Activated T-helper 2 cell treated with anti-CD3 and anti-CD28 coated beads, Interferon-gamma antibody, Interleukin-2, Interleukin-4, amounts not matched to agents 10 μg/mL and 5 μg/mL and 100 μg/mL, durations not matched to agents 14 hours and 24 hours and 36 hours (primary cell): ENCODE measurements around the gene PTPRB. TPM values are rescaled to one million over a fixed set of nuclear protein-coding genes. Genes with fewer than 3 reads are reported as not detected.

Source experiments
- DNase-seq: peaks from one replicate; pipeline ENCODE4 v3.0.0; 2021; ENCODE audit warnings: low spot score
- H3K27ac Mint-ChIP-seq: one replicate; pipeline ENCODE4 v1.8.0; 2021; ENCODE audit warnings: mixed read lengths
- H3K27me3 Mint-ChIP-seq: one replicate; pipeline ENCODE4 v1.8.0; 2021; ENCODE audit warnings: low read depth, mixed read lengths
- H3K36me3 Mint-ChIP-seq: one replicate; pipeline ENCODE4 v1.8.0; 2021; ENCODE audit warnings: low read depth, mixed read lengths
- H3K4me1 Mint-ChIP-seq: one replicate; pipeline ENCODE4 v1.8.0; 2021; ENCODE audit warnings: low read depth, mixed read lengths
- H3K4me3 Mint-ChIP-seq: one replicate; pipeline ENCODE4 v1.8.0; 2021; ENCODE audit warnings: low read depth, mild to moderate bottlenecking, moderate library complexity, mixed read lengths
- H3K9me3 Mint-ChIP-seq: one replicate; pipeline ENCODE4 v1.8.0; 2021; ENCODE audit warnings: mixed read lengths
- intact Hi-C: fragments of 100-400 bp; cut with micrococcal nuclease; formaldehyde crosslinking; loops from one replicate; pipeline ENCODE4 v1.15.1; 2023
- total RNA-seq: library from RNA; stranded (reverse); gene quantifications from 2 replicates; pipeline ENCODE4 v1.2.3, GENCODE V29; 2022

The PTPRB gene
- total RNA-seq, 1 donor from 2014 or later = not detected

DNA sequence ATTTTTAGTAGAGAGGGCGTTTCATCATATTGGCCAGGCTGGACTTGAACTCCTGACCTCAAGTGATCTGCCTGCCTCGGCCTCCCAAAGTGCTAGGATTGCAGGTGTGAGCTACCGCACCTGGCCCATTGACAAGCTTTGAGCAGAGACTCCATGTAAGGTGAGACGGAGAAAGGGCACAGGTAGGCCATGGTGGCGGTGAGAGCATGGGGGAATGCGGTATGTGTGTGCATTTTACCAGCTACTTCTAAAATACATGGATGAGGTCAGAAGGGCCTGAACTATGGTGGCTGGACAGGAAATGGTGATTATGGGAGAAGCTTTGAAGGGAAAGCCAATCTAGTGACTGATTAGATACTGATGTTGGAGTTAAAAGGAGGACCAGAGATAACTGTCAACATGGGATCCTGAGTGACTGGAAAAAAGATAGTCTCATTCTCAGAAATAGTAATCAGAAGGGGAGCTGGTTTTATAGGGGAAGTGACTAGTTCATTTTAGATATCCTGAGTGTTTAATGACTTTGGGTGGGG lies 21.9 kb upstream of the PTPRB start:
- Mint-ChIP-seq H3K9me3 (no peaks in the 10 kb centered on the region), H3K27me3 (peaks cover 4% of the 10 kb centered on the region), H3K4me1 (peaks cover 2% of the 10 kb centered on the region), H3K36me3 (no peaks in the 10 kb centered on the region), H3K27ac (no peak overlapping the region), H3K4me3 (no peak overlapping the region)
- intact Hi-C loops = no loop called here
- DNase-seq = no peak

DNA sequence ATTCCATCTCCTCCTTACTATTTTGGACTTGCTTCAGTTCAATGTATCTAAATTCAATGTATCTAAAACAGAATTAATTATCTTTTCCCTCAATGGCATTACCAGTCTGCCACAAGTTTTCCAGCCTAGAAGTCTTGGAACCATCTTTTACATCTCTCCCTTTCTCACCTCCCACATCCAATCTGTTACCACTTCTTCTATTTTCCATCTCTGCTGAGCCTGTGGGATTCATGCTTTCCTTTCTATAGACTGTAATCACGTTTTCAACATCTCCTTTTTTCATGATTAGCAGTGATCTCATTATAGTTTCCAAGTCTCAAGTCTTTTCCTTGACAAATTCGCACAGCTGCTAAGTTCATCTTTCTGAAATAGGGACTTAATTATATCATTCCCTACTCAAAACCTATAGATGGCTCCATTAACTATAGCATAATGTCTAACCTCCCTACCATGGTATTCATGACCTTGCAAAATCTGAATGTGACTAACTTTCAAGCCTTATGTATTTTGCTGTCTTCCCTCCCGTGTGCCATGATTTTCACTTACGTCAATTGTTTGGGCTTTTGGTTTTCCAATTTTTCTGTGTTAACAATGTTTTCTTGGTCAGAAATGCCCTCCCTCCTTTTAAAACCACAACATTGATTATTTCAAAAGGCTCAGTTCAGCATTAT lies 20.5 kb upstream of the PTPRB start:
- no peak overlapping the region for H3K27ac Mint-ChIP-seq
- peaks cover 4% of the 10 kb centered on the region for H3K27me3 Mint-ChIP-seq
- no peak overlapping the region for H3K4me3 Mint-ChIP-seq
- intact Hi-C loops = no loop called here
- no peak for DNase-seq
- H3K36me3 Mint-ChIP-seq = no peaks in the 10 kb centered on the region
- H3K9me3 Mint-ChIP-seq = no peaks in the 10 kb centered on the region
- peaks cover 2% of the 10 kb centered on the region for H3K4me1 Mint-ChIP-seq

GRCh38 chr12:70652451-70652850 lies 15.2 kb upstream of the PTPRB start:
- no peaks in the 10 kb centered on the region for H3K9me3 Mint-ChIP-seq
- H3K4me1 Mint-ChIP-seq = no peaks in the 10 kb centered on the region
- H3K36me3 Mint-ChIP-seq = no peaks in the 10 kb centered on the region
- no peak overlapping the region for H3K4me3 Mint-ChIP-seq
- peaks cover under 1% of the 10 kb centered on the region for H3K27me3 Mint-ChIP-seq
- DNase-seq = no peak
- intact Hi-C loops = no loop called here
- H3K27ac Mint-ChIP-seq = no peak overlapping the region

- H3K4me3 Mint-ChIP-seq = no peak overlapping the region
- H3K36me3 Mint-ChIP-seq = no peaks in the 10 kb centered on the region
- peaks cover 7% of the 10 kb centered on the region for H3K4me1 Mint-ChIP-seq
- intact Hi-C loops = no loop called here
- H3K27me3 Mint-ChIP-seq = peaks cover 9% of the 10 kb centered on the region
- no peak for DNase-seq
- H3K9me3 Mint-ChIP-seq = no peaks in the 10 kb centered on the region
- H3K27ac Mint-ChIP-seq = no peak overlapping the region
Observed at GRCh38 chr12:70648831-70649230, 11.6 kb upstream of the PTPRB start.

DNA sequence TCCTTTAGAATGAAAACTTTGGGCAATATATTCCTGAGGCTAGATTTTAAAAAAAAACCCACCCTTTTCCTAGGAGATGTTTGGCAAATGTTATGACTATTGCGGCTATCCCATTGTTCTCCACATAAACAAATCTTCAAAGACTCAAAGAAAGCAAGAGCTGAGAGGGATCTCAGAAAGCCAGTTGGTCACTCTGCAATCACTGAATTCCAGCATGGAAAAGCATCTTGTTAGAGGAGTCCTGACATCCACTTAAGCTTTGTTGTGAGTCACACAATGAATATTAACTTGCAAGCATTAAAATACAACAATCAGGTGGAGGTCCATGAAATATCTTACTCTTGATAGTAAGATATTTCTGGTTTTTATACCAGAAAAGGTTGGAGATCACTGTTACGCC lies 11.0 kb upstream of the PTPRB start:
- no peak for DNase-seq
- intact Hi-C loops = no loop called here
- Mint-ChIP-seq H3K36me3 (no peaks in the 10 kb centered on the region), H3K27ac (no peak overlapping the region), H3K9me3 (no peaks in the 10 kb centered on the region), H3K4me3 (no peak overlapping the region), H3K27me3 (peaks cover 9% of the 10 kb centered on the region), H3K4me1 (peaks cover 7% of the 10 kb centered on the region)

DNA sequence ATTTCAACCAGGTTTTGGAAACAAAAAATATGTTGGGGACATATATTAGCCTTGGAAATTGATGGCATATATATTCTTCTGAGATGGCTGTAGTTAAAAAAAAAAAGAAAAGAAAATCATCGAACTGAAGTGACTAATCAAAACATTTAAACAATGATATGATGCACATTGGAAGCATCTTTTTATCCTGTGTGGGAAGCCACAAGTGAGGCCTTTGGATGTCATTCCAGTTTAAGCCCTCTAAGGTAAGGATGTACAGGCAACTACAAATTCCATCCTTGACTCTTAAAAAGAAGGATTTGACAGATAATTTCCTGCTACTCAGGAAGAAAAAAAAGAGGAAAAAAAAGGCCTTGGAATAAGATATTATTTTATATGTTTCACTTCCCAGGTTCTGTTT lies 9.6 kb upstream of the PTPRB start:
- H3K4me1 Mint-ChIP-seq = peaks cover 7% of the 10 kb centered on the region
- no peak overlapping the region for H3K4me3 Mint-ChIP-seq
- H3K27ac Mint-ChIP-seq = no peak overlapping the region

GRCh38 chr12:70645494-70646317 lies 8.5 kb upstream of the PTPRB start:
- no peak overlapping the region for H3K27ac Mint-ChIP-seq
- H3K36me3 Mint-ChIP-seq = no peaks in the 10 kb centered on the region
- DNase-seq = no peak
- peaks cover 9% of the 10 kb centered on the region for H3K27me3 Mint-ChIP-seq
- intact Hi-C loops = no loop called here
- H3K4me1 Mint-ChIP-seq = peaks cover 7% of the 10 kb centered on the region
- H3K9me3 Mint-ChIP-seq = no peaks in the 10 kb centered on the region
- no peak overlapping the region for H3K4me3 Mint-ChIP-seq

More for the DNA sequence above, 9.6 kb upstream of the PTPRB start:
- Mint-ChIP-seq H3K27me3 (peaks cover 9% of the 10 kb centered on the region), H3K9me3 (no peaks in the 10 kb centered on the region), H3K36me3 (no peaks in the 10 kb centered on the region)
- no peak for DNase-seq
- intact Hi-C loops = no loop called here

DNA sequence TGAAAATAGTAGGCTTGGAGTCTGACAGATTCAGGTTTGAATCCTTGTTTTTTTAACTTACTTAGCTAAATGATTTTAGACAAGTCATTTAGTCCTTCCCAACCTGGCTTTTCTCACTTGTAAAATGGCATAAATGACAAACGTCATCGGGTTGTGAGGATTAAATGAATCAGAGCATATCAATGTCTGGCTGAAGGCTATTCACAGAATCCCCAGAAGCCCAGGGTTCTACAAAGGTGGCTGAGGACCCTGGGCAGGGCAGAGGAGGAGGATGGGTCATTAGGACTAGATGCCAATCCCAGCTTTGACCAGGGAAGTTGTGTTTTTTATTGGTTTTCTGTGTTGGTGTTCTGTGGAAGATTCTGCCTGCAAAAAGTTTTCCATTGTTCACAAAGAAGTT lies 7.6 kb upstream of the PTPRB start:
- no peak for DNase-seq
- peaks cover 7% of the 10 kb centered on the region for H3K4me1 Mint-ChIP-seq
- no peaks in the 10 kb centered on the region for H3K9me3 Mint-ChIP-seq
- H3K27ac Mint-ChIP-seq = no peak overlapping the region
- H3K36me3 Mint-ChIP-seq = no peaks in the 10 kb centered on the region
- intact Hi-C loops = no loop called here
- no peak overlapping the region for H3K4me3 Mint-ChIP-seq
- peaks cover 9% of the 10 kb centered on the region for H3K27me3 Mint-ChIP-seq

DNA sequence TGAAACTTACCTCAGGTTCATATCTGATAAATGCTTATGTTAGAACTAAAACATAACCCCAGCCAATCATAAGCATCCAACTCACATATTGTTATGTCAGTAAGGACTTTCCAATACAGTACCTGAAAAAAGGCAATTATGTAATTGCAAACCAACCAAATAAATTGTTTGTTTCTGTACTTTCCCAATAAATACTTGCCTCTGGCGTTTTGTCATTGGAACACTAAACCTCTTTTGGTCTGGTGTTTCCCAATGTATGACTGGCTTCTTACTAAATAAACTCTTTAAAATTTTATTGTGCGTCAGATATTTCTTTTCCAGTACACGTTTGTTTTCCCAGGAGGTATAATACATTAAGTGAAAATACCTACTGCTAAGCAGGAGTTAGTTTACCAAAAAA lies 6.7 kb upstream of the PTPRB start:
- H3K36me3 Mint-ChIP-seq = no peaks in the 10 kb centered on the region
- intact Hi-C loops = no loop called here
- H3K27me3 Mint-ChIP-seq = peaks cover 9% of the 10 kb centered on the region
- H3K4me3 Mint-ChIP-seq = no peak overlapping the region
- H3K4me1 Mint-ChIP-seq = peaks cover 7% of the 10 kb centered on the region
- no peak overlapping the region for H3K27ac Mint-ChIP-seq
- no peaks in the 10 kb centered on the region for H3K9me3 Mint-ChIP-seq
- no peak for DNase-seq

GRCh38 chr12:70641691-70642090 lies 4.5 kb upstream of the PTPRB start:
- Mint-ChIP-seq H3K27me3 (peaks cover 11% of the 10 kb centered on the region), H3K9me3 (no peaks in the 10 kb centered on the region), H3K4me3 (no peak overlapping the region), H3K4me1 (peaks cover 7% of the 10 kb centered on the region), H3K36me3 (no peaks in the 10 kb centered on the region), H3K27ac (no peak overlapping the region)
- intact Hi-C loops = no loop called here
- no peak for DNase-seq

DNA sequence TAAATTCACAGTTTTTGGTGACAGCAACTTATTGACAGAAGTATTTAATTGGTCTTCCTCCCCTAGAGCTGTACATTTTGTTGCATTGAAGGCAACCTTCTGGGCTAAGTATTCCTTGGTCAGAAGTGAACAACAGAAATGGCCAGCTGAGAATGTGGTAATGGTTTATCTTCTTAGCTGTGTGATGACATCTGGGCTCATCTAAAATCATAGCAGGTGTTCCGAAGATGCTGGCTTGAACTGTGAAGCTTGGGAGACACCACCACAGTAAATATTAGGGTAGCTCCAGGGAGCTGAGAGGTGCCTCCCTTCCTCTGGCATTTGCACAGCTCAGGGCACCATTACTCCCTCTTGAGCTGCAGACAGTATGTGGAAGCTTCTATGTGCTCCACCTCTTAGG lies 3.7 kb upstream of the PTPRB start:
- no peaks in the 10 kb centered on the region for H3K9me3 Mint-ChIP-seq

GRCh38 chr12:70639535-70639934 lies 2.3 kb upstream of the PTPRB start:
- H3K4me3 Mint-ChIP-seq = no peak overlapping the region
- H3K9me3 Mint-ChIP-seq = no peaks in the 10 kb centered on the region
- H3K27me3 Mint-ChIP-seq = peaks cover 5% of the 10 kb centered on the region
- no peak overlapping the region for H3K27ac Mint-ChIP-seq
- H3K36me3 Mint-ChIP-seq = no peaks in the 10 kb centered on the region
- intact Hi-C loops = no loop called here
- H3K4me1 Mint-ChIP-seq = no peaks in the 10 kb centered on the region
- no peak for DNase-seq

More for the DNA sequence above, 3.7 kb upstream of the PTPRB start:
- H3K27me3 Mint-ChIP-seq = peaks cover 6% of the 10 kb centered on the region
- H3K27ac Mint-ChIP-seq = no peak overlapping the region
- peaks cover 5% of the 10 kb centered on the region for H3K4me1 Mint-ChIP-seq
- H3K36me3 Mint-ChIP-seq = no peaks in the 10 kb centered on the region
- no peak overlapping the region for H3K4me3 Mint-ChIP-seq
- intact Hi-C loops = no loop called here
- no peak for DNase-seq

- intact Hi-C loops = no loop called here
- Mint-ChIP-seq H3K27ac (no peak overlapping the region), H3K4me3 (no peak overlapping the region)
Observed at GRCh38 chr12:70638639-70639360, 1.6 kb upstream of the PTPRB start.

More at GRCh38 chr12:70638639-70639360, 1.6 kb upstream of the PTPRB start:
- Mint-ChIP-seq H3K27me3 (peaks cover 4% of the 10 kb centered on the region), H3K4me1 (no peaks in the 10 kb centered on the region), H3K36me3 (no peaks in the 10 kb centered on the region), H3K9me3 (no peaks in the 10 kb centered on the region)
- no peak for DNase-seq
